HG02938 (cell line): ENCODE measurements around the gene SLC38A3.

Source experiments
- ATAC-seq: cut with Tn5 transposase; IDR thresholded peaks from one replicate; pipeline ENCODE4 v1.9.1; 2021; ENCODE audit warnings: mild to moderate bottlenecking, moderate library complexity; ENCODE audit not compliant: unreplicated experiment

SLC38A3 gene

GRCh38 chr3:50264383-50264963 lies 59.4 kb downstream of the SLC38A3 start:
- no peak for ATAC-seq

GRCh38 chr3:50264964-50265485 lies 60.0 kb downstream of the SLC38A3 start:
- no peak for ATAC-seq

- ATAC-seq: no peak
These were observed 60.5 kb downstream of the SLC38A3 start for GRCh38 chr3:50265571-50265970.

- ATAC-seq: no peak
These were observed 60.9 kb downstream of the SLC38A3 start for GRCh38 chr3:50266017-50266416.

- no peak for ATAC-seq
These were observed 61.8 kb downstream of the SLC38A3 start for GRCh38 chr3:50266836-50267235.

GRCh38 chr3:50267280-50267913 lies 62.3 kb downstream of the SLC38A3 start:
- no peak for ATAC-seq

- ATAC-seq: no peak
These were observed 63.2 kb downstream of the SLC38A3 start for GRCh38 chr3:50268276-50268675.

GRCh38 chr3:50268703-50269451 lies 63.8 kb downstream of the SLC38A3 start, which contains the start of gene SEMA3B:
TSS of gene SEMA3B (plus strand) at chr3:50269147. CDS start at chr3:50269241, 94 bp downstream.
- ATAC-seq: no peak

GRCh38 chr3:50269460-50269859 lies 64.4 kb downstream of the SLC38A3 start:
- no peak for ATAC-seq

- no peak for ATAC-seq
These were observed 64.9 kb downstream of the SLC38A3 start for GRCh38 chr3:50269977-50270413.

GRCh38 chr3:50270422-50271224 lies 65.6 kb downstream of the SLC38A3 start:
- ATAC-seq: no peak
